Endothelial cell of umbilical vein (primary cell): Measurements from ENCODE around the gene ARHGAP30. TPM values are rescaled to one million over a fixed set of nuclear protein-coding genes. Genes with fewer than 3 reads are reported as not detected.

ENCODE experiments used
- BruUV-seq: library from RNA; stranded (reverse); fragments of 400-500 nt; replicated peaks from 2 replicates; lab custom pipeline; 2021; lab: Mats Ljungman, UMichigan
- CTCF ChIA-PET: fragments of 300-600, 350-600 bp; sonication (Branson Sonifier 250); formaldehyde crosslinking; loops from one replicate; lab custom pipeline; 2021; ENCODE audit warnings: antibody characterized with exemption, inconsistent platforms; lab: Charles Lee
- POLR2A ChIA-PET: fragments of 300-600, 350-600 bp; sonication (Branson Sonifier 250); formaldehyde crosslinking; loops from one replicate; lab custom pipeline; 2021; ENCODE audit warnings: antibody characterized with exemption, inconsistent platforms; lab: Charles Lee
- DNase-seq: peaks from one replicate; pipeline ENCODE4 v3.0.0-alpha.2; 2011; ENCODE audit warnings: low read depth, low spot score
- FAIRE-seq: peaks from 2 replicates; lab custom pipeline; 2011; peaks lifted over from hg19 to GRCh38; lab: Jason Lieb, UNC
- H2AFZ ChIP-seq: 2 replicates; pipeline ENCODE4 v1.6.0; 2012; ENCODE audit warnings: low read depth, low read length, control low read depth, inconsistent platforms
- H3K27ac ChIP-seq: 2 replicates; pipeline ENCODE4 v1.5.1; 2011; ENCODE audit warnings: low read depth, mild to moderate bottlenecking, control low read depth, low read length, moderate library complexity; ENCODE audit not compliant: insufficient read depth
- H3K27me3 ChIP-seq, 2 experiments: 2 replicates each; pipeline versions ENCODE4 v1.6.0 to v1.6.1; 2011; ENCODE audit warnings: low read length in 2 of 2, mixed read lengths in 1 of 2; ENCODE audit not compliant: control insufficient read depth in 2 of 2, insufficient read depth in 2 of 2
- H3K36me3 ChIP-seq, 2 experiments: 2 replicates in 1 of 2; 3 replicates in 1 of 2; pipeline ENCODE4 v1.5.1; 2011; ENCODE audit warnings: low read length in 2 of 2, mild to moderate bottlenecking in 1 of 2, moderate library complexity in 1 of 2; ENCODE audit not compliant: control insufficient read depth in 2 of 2, insufficient read depth in 2 of 2; ENCODE audit errors: extremely low read depth in 1 of 2
- H3K4me1 ChIP-seq: 3 replicates; pipeline ENCODE4 v1.5.1; 2011; ENCODE audit warnings: mild to moderate bottlenecking, low read length; ENCODE audit not compliant: control insufficient read depth, insufficient read depth; ENCODE audit errors: extremely low read depth
- H3K4me2 ChIP-seq: 2 replicates; pipeline ENCODE4 v1.6.1; 2011; ENCODE audit warnings: low read length, control low read depth, mixed read lengths; ENCODE audit not compliant: insufficient read depth
- H3K4me3 ChIP-seq, 3 experiments: fragments of 200-600 bp in 1 of 3; sonication (generic), shearing (Covaris generic) in 1 of 3; replicated peaks in 1 of 3; 2 replicates each; pipeline ENCODE4 v1.5.1; 2011 to 2016; ENCODE audit warnings: control low read depth in 3 of 3, low read length in 3 of 3, mild to moderate bottlenecking in 2 of 3, inconsistent platforms in 1 of 3, low read depth in 1 of 3, moderate library complexity in 1 of 3; ENCODE audit not compliant: insufficient read depth in 1 of 3
- H3K79me2 ChIP-seq: 2 replicates; pipeline ENCODE4 v1.6.0; 2012; ENCODE audit warnings: low read length, inconsistent platforms; ENCODE audit not compliant: control insufficient read depth, insufficient read depth
- H3K9ac ChIP-seq: replicated peaks from 2 replicates; pipeline ENCODE3; 2011; ENCODE audit warnings: low read length, control low read depth; ENCODE audit not compliant: insufficient read depth; ENCODE audit errors: extremely low read depth
- H3K9me1 ChIP-seq: replicated peaks from 3 replicates; pipeline ENCODE4 v1.6.0; 2011; ENCODE audit warnings: mild to moderate bottlenecking, low read length; ENCODE audit not compliant: control insufficient read depth, insufficient read depth; ENCODE audit errors: extremely low read depth
- H3K9me3 ChIP-seq: replicated peaks from 2 replicates; pipeline ENCODE4 v1.5.1; 2012; ENCODE audit warnings: low read length, inconsistent platforms; ENCODE audit not compliant: control insufficient read depth, insufficient read depth
- H4K20me1 ChIP-seq: replicated peaks from 2 replicates; pipeline ENCODE3; 2011; ENCODE audit warnings: mild to moderate bottlenecking, low read length; ENCODE audit not compliant: control insufficient read depth, insufficient read depth; ENCODE audit errors: extremely low read depth
- EZH2 ChIP-seq: IDR thresholded peaks from 2 replicates; pipeline ENCODE4 v1.6.1; 2012; ENCODE audit warnings: borderline replicate concordance, low read depth, mild to moderate bottlenecking, moderate library complexity, low read length, inconsistent platforms; ENCODE audit not compliant: severe bottlenecking
- FOS ChIP-seq: IDR thresholded peaks from 2 replicates; pipeline ENCODE4 v1.6.1; 2011; ENCODE audit warnings: mild to moderate bottlenecking, low read length, moderate library complexity, borderline replicate concordance; ENCODE audit not compliant: insufficient read depth
- GATA2 ChIP-seq: IDR thresholded peaks from 2 replicates; pipeline ENCODE4 v1.7.0; 2011; ENCODE audit warnings: low read depth, mild to moderate bottlenecking, moderate library complexity, mixed read lengths, low read length; ENCODE audit not compliant: insufficient read length, insufficient read depth
- JUN ChIP-seq: IDR thresholded peaks from 2 replicates; pipeline ENCODE4 v1.6.1; 2011; ENCODE audit warnings: borderline replicate concordance, low read depth; ENCODE audit not compliant: insufficient read length, insufficient read depth
- MAX ChIP-seq: IDR thresholded peaks from 2 replicates; pipeline ENCODE4 v1.6.1; 2011; ENCODE audit not compliant: insufficient read depth, insufficient read length
- MYC ChIP-seq: IDR thresholded peaks from one replicate; pipeline ENCODE4 v1.6.1; 2011; ENCODE audit warnings: mild to moderate bottlenecking, low read depth, low read length
- POLR2A ChIP-seq: IDR thresholded peaks from 2 replicates; pipeline ENCODE4 v1.6.1; 2012; ENCODE audit warnings: low read depth, mild to moderate bottlenecking, control low read depth, low read length
- POLR2AphosphoS5 ChIP-seq: IDR thresholded peaks from 2 replicates; pipeline ENCODE4 v1.6.1; 2012; ENCODE audit warnings: low read depth, mild to moderate bottlenecking, control low read depth, low read length, moderate library complexity; ENCODE audit not compliant: insufficient read depth
- dilution Hi-C: fragments of 300-500 bp; cut with MboI; formaldehyde crosslinking; loops from one replicate; pipeline ENCODE4 v1.15.0; 2019; ENCODE audit warnings: low sequenced_read_pairs; ENCODE audit not compliant: extremely low pct_ligation_motif_present
- intact Hi-C: fragments of 100-400 bp; cut with micrococcal nuclease; formaldehyde crosslinking; loops from one replicate; pipeline ENCODE4 v1.10.0; 2022
- polyA plus RNA-seq, 4 experiments: library from polyadenylated mRNA; depleted of rRNA in 3 of 4; stranded (reverse) in 3 of 4; unstranded in 1 of 4; fragments of >200 nt; gene quantifications; 2 replicates each; pipeline versions ENCODE4 v1.2.1 to v1.2.3, GENCODE V29; 2011 to 2012; ENCODE audit warnings: missing spikeins in 1 of 4
- total RNA-seq: library from RNA; stranded (reverse); gene quantifications from 2 replicates; pipeline ENCODE4 v1.2.3, GENCODE V29; 2021
- TF ChIP-seq, protein P1 (sequence below), 2 donors: IDR thresholded peaks; 1 replicate in 1 of 2; 2 replicates in 1 of 2; pipeline ENCODE4 v1.5.1; 2011; ENCODE audit warnings: low read length in 2 of 2, mild to moderate bottlenecking in 2 of 2, moderate library complexity in 2 of 2, control low read depth in 1 of 2, inconsistent platforms in 1 of 2, low read depth in 1 of 2; ENCODE audit not compliant: insufficient read depth in 1 of 2; ENCODE audit errors: extremely low read depth in 1 of 2

Gene ARHGAP30
- total and polyA plus RNA-seq, 2 donors (not counting 3 experiments of a cell fraction or from before 2014, with no cell fraction given), result not detected

- H3K79me2 ChIP-seq, result no peaks in the 10 kb centered on the region
- no peak overlapping the region for H3K9ac ChIP-seq
- H2AFZ ChIP-seq, result no peak overlapping the region
- H3K4me3 ChIP-seq, result no peak overlapping the region
- H3K9me3 ChIP-seq, result no peaks in the 10 kb centered on the region
- H3K36me3 ChIP-seq, result peaks cover 2 to 5% of the 10 kb centered on the region in 2 experiments
- H3K9me1 ChIP-seq, result no peaks in the 10 kb centered on the region
- intact Hi-C loops (loop anchor here (5.0 kb wide), 1 partner anchor 368 kb away; no protein-coding TSS in a partner anchor), dilution Hi-C loops (no loop called here)
- H3K27ac ChIP-seq, result no peak overlapping the region
- H3K4me2 ChIP-seq, result no peak overlapping the region
- ChIA-PET CTCF (interaction anchor here (1.3 to 7.6 kb wide), 2 partner anchors 99 to 105 kb away, joined by 4 to 197 read pairs; no protein-coding TSS in a partner anchor), POLR2A (no interaction called here)
- no peak for TF ChIP-seq POLR2AphosphoS5
- no peak for TF ChIP-seq GATA2
- TF ChIP-seq, protein P1, sequence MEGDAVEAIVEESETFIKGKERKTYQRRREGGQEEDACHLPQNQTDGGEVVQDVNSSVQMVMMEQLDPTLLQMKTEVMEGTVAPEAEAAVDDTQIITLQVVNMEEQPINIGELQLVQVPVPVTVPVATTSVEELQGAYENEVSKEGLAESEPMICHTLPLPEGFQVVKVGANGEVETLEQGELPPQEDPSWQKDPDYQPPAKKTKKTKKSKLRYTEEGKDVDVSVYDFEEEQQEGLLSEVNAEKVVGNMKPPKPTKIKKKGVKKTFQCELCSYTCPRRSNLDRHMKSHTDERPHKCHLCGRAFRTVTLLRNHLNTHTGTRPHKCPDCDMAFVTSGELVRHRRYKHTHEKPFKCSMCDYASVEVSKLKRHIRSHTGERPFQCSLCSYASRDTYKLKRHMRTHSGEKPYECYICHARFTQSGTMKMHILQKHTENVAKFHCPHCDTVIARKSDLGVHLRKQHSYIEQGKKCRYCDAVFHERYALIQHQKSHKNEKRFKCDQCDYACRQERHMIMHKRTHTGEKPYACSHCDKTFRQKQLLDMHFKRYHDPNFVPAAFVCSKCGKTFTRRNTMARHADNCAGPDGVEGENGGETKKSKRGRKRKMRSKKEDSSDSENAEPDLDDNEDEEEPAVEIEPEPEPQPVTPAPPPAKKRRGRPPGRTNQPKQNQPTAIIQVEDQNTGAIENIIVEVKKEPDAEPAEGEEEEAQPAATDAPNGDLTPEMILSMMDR (IDR thresholded peaks at IDR 0.05; ENCODE audit: extremely low read depth in 1 of 2, insufficient read depth in 1 of 2, low read depth in 1 of 2, low read length in 2 of 2), result no peak
- no peak for TF ChIP-seq MYC
- TF ChIP-seq EZH2, result no peak
- no peak for TF ChIP-seq JUN
- TF ChIP-seq FOS, result no peak
- no peak for TF ChIP-seq MAX
- TF ChIP-seq POLR2A, result no peak
- FAIRE-seq (no peak), DNase-seq (no peak)
- H3K27me3 ChIP-seq, result no peaks in the 10 kb centered on the region
- H3K4me1 ChIP-seq, result peaks cover 8% of the 10 kb centered on the region
- BruUV-seq, result no TSS peak
- H4K20me1 ChIP-seq, result no peaks in the 10 kb centered on the region
These were observed 25.5 kb upstream of the ARHGAP30 start for GRCh38 chr1:161095230-161095629.
